Lower leg skin (tissue), 3 donors: ENCODE data around the gene NCS1.

ENCODE experiments used
- POLR2A ChIP-seq, 2 donors: fragments of 450-650 bp; IDR thresholded peaks; one replicate each; pipeline ENCODE4 v1.6.1; 2016 to 2017; ENCODE audit warnings: antibody characterized with exemption in 2 of 2, mild to moderate bottlenecking in 1 of 2, moderate library complexity in 1 of 2
- TF ChIP-seq, protein P1 (sequence below), 3 donors: fragments of 450-650 bp; IDR thresholded peaks; one replicate each; pipeline ENCODE4 v1.5.1; 2016; ENCODE audit warnings: antibody characterized with exemption in 3 of 3, mild to moderate bottlenecking in 3 of 3, moderate library complexity in 2 of 3

DNA sequence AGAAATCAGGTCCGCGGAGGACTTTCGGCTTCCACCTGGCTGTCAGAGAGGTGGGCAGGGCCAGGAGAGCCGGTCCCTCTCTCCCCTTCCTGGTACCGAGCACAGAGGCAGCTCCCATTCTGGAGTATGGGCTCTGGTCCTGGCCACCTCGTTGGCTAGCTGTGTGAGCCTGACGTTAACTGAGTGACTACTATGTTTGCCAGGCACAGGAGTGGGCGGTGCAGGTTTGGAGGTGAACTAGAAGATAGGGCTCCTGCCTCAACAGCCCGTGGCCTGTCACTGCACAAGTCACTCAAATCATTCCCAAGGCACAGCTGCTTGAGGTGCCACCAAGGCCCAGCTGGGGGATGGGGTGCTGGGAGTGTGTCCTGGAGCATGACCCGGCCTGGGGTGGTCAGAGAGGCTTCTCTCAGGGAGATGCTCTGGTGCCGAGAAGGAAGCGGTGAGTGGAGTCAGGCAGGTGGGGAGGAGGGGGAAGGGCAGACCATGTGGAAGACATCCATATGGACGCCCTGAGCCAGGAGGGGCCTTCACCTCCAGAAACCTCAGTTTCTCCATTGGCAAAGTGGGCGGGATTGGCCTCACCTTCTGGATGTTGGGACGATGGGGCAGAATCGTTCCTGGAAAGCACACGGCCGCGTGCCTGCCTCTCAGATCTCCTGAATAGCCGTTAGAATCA, 39.5 kb downstream of the NCS1 start:
- TF ChIP-seq, protein P1, sequence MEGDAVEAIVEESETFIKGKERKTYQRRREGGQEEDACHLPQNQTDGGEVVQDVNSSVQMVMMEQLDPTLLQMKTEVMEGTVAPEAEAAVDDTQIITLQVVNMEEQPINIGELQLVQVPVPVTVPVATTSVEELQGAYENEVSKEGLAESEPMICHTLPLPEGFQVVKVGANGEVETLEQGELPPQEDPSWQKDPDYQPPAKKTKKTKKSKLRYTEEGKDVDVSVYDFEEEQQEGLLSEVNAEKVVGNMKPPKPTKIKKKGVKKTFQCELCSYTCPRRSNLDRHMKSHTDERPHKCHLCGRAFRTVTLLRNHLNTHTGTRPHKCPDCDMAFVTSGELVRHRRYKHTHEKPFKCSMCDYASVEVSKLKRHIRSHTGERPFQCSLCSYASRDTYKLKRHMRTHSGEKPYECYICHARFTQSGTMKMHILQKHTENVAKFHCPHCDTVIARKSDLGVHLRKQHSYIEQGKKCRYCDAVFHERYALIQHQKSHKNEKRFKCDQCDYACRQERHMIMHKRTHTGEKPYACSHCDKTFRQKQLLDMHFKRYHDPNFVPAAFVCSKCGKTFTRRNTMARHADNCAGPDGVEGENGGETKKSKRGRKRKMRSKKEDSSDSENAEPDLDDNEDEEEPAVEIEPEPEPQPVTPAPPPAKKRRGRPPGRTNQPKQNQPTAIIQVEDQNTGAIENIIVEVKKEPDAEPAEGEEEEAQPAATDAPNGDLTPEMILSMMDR (IDR thresholded peaks at IDR 0.05): no peak
- no peak for TF ChIP-seq POLR2A (IDR thresholded peaks at IDR 0.05)
